Ectodermal cell (in vitro differentiated cells): Measurements from ENCODE around the gene DEK.
"Not testable (repeated sequence)": the region's sequence is repeated elsewhere in the genome, so short reads cannot be mapped to it uniquely, and the experiment has no call there.

Experiments used
- H3K27ac ChIP-seq: 2 replicates; pipeline ENCODE4 v1.7.0; 2013; ENCODE audit warnings: mild to moderate bottlenecking, low read depth, low read length; ENCODE audit not compliant: insufficient read depth, poor library complexity, severe bottlenecking
- H3K27me3 ChIP-seq: 2 replicates; pipeline ENCODE4 v1.7.0; 2013; ENCODE audit warnings: mild to moderate bottlenecking, low read length; ENCODE audit not compliant: insufficient read depth, control insufficient read depth, poor library complexity, severe bottlenecking
- H3K36me3 ChIP-seq: one replicate; pipeline ENCODE4 v1.7.0; 2013; ENCODE audit warnings: low read length; ENCODE audit not compliant: control insufficient read depth, insufficient read depth
- H3K4me1 ChIP-seq: one replicate; pipeline ENCODE4 v1.7.0; 2013; ENCODE audit warnings: low read length; ENCODE audit not compliant: control insufficient read depth, insufficient read depth
- H3K4me3 ChIP-seq: 2 replicates; pipeline ENCODE4 v1.7.0; 2013; ENCODE audit warnings: low read depth, low read length, control low read depth; ENCODE audit not compliant: insufficient read depth
- H3K9me3 ChIP-seq: 2 replicates; pipeline ENCODE4 v1.7.0; 2013; ENCODE audit warnings: mild to moderate bottlenecking, low read length, moderate library complexity; ENCODE audit not compliant: control insufficient read depth
- WGBS, 2 experiments: methylation state at CpG; one replicate each; pipeline ENCODE4 v1.1.7; 2013; ENCODE audit warnings: missing lambda C conversion rate in 2 of 2; 5-methylcytosine and 5-hydroxymethylcytosine counted together

The DEK gene

GRCh38 chr6:18185624-18186023 is 78.7 kb downstream of the DEK start:
- no peak overlapping the region for H3K27ac ChIP-seq
- H3K9me3 ChIP-seq = no peaks in the 10 kb centered on the region
- H3K27me3 ChIP-seq = no peaks in the 10 kb centered on the region
- H3K4me3 ChIP-seq = no peak overlapping the region
- no peaks in the 10 kb centered on the region for H3K36me3 ChIP-seq
- peaks cover 14% of the 10 kb centered on the region for H3K4me1 ChIP-seq
- 27 to 36% methylated on average over 1 of the region's 1 CpG for WGBS, 2 experiments

DNA sequence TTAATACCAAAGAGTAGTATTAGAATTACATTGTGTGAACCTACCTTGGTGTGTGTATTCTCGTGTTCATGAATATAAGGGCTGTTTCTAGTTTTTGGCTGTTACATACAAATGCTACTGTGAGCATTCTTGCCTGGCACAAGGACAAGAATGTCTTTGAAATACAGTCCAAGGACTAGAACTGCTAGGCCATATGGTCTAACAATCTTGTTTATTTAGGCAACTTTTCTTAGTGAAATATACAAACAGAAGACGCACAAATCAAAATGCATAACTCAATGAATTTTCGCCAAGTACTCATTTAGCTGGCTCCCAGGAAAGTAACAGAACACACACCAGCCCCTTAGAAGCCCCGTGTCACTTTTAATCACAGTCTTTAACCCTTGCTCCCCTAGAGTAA is 80.6 kb downstream of the DEK start:
- Histone ChIP-seq H3K27me3 (no peaks in the 10 kb centered on the region), H3K27ac (no peak overlapping the region), H3K9me3 (no peaks in the 10 kb centered on the region), H3K4me1 (peaks cover 14% of the 10 kb centered on the region), H3K4me3 (no peak overlapping the region), H3K36me3 (no peaks in the 10 kb centered on the region)
- WGBS, 2 experiments = 96 to 97% methylated on average over 4 of the region's 4 CpGs

DNA sequence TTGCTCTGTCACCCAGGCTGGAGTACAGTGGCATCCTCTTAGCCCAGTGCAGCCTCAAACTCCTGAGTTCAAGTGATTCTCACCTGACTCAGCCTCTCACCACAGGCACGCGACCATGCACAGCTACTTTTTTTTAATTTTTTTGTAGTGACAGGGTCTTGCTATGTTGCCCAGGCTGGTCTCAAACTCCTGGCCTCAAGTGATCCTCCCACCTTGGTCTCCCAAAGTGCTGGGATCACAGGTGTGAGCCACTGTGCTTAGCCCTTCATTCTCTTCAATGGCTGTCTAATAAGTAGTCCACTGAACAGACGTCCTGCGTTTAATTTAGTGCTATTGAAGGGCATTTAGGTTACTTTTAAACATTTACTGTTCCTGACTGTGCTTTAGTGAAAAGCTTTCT is 81.8 kb downstream of the DEK start:
- Histone ChIP-seq H3K27me3 (no peaks in the 10 kb centered on the region), H3K4me3 (no peak overlapping the region)
- WGBS, 2 experiments = 79 to 86% methylated on average over 4 of the region's 4 CpGs

GRCh38 chr6:18179770-18180356 is 84.5 kb downstream of the DEK start:
- peaks cover under 1% of the 10 kb centered on the region for H3K4me1 ChIP-seq
- no peaks in the 10 kb centered on the region for H3K9me3 ChIP-seq
- no peaks in the 10 kb centered on the region for H3K36me3 ChIP-seq
- 88 to 93% methylated on average over 5 of the region's 5 CpGs for WGBS, 2 experiments
- no peak overlapping the region for H3K27ac ChIP-seq
- no peak overlapping the region for H3K4me3 ChIP-seq
- H3K27me3 ChIP-seq = no peaks in the 10 kb centered on the region

More for the DNA sequence above, 81.8 kb downstream of the DEK start:
- H3K36me3 ChIP-seq = no peaks in the 10 kb centered on the region
- H3K9me3 ChIP-seq = no peaks in the 10 kb centered on the region
- H3K27ac ChIP-seq = no peak overlapping the region
- H3K4me1 ChIP-seq = peaks cover 14% of the 10 kb centered on the region

DNA sequence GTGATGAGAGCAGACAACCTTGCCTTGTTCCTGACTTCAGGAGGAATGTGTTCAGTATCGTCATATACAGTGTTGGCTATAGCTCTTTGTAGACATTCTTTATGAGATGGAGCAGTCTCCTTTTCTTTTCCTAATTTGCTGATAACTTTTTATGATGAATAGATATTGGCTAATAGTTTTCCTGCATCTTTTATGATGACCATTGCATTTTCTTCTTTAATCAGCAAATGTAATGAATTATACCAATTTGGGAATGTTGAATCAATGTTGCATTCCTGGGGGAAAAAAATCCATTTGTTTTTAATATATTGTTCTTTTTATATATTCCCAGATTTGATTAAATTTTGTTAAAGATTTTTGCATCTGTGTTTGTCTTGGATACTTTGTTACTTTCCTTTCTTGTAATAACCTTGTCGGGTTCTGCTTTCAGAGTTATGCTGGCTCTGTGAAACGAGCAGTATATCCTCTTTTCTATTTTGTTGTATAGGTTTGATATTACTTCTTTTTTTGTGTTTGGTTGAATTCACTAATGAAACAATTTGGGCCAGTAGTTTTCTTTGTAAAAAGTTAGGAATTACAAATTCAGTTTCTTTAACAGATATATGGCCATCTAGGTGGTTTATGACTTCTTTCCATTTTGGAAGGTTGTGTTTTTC is 85.2 kb downstream of the DEK start:
- Histone ChIP-seq H3K4me3 (no peak overlapping the region), H3K9me3 (no peaks in the 10 kb centered on the region), H3K27ac (no peak overlapping the region), H3K4me1 (no peaks in the 10 kb centered on the region), H3K36me3 (no peaks in the 10 kb centered on the region), H3K27me3 (no peaks in the 10 kb centered on the region)
- WGBS, 2 experiments = 85 to 97% methylated on average over 3 of the region's 3 CpGs

GRCh38 chr6:18177286-18177965 is 86.9 kb downstream of the DEK start:
- H3K4me1 ChIP-seq = no peaks in the 10 kb centered on the region
- WGBS, 2 experiments = 84 to 98% methylated on average over 3 to 4 of the region's 4 CpGs
- H3K9me3 ChIP-seq = no peaks in the 10 kb centered on the region
- H3K36me3 ChIP-seq = no peaks in the 10 kb centered on the region
- H3K27ac ChIP-seq = no peak overlapping the region
- H3K4me3 ChIP-seq = no peak overlapping the region
- H3K27me3 ChIP-seq = no peaks in the 10 kb centered on the region

DNA sequence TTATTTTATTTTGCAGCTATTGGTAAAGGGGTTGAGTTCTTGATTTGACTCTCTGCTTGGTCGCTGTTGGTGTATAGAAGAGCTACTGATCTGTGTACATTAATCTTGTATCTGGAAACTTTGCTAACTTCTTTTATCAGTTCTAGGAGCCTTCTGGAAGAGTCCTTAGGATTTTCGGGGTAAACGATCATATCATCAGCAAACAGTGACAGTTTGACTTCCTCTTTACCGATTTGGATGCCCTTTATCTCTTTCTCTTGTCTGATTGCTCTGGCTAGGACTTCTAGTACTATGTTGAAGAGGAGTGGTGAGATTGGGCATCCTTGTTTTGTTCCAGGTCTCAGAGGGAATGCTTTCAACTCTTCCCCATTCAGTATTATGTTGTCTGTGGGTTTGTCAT is 88.1 kb downstream of the DEK start:
- H3K27ac ChIP-seq, H3K27me3 ChIP-seq, H3K4me1 ChIP-seq, H3K4me3 ChIP-seq, H3K36me3 ChIP-seq, H3K9me3 ChIP-seq: not testable (repeated sequence)
- WGBS, 2 experiments = 94 to 99% methylated on average over 4 of the region's 4 CpGs
